ENCODE data around the gene ADAMTSL5.
"Not testable (repeated sequence)": the region's sequence is repeated elsewhere in the genome, so short reads cannot be mapped to it uniquely, and the experiment has no call there.

The ADAMTSL5 gene

DNA sequence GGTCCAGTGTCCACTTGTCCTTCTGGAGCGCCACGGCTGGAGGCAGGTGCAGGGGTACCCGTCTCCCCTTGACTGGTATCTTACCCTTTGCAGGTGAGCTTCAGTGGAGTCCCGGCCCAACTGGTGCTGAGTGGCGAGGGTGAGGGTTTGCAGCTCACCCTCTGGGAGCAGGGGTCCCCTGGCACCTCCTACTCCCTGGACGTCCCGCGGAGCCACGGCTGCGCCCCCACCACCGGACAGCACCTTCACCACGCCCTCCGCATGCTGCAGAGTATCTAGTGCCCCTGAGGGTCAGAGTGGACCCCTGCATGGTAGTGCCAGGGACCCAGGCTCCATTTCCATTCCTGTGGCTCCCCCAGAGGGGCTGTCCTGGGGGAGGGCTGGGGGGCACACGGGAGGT, 22.2 kb upstream of the ADAMTSL5 start:
- H3K27ac ChIP-seq = no peak overlapping the region
- TF ChIP-seq, protein P1, sequence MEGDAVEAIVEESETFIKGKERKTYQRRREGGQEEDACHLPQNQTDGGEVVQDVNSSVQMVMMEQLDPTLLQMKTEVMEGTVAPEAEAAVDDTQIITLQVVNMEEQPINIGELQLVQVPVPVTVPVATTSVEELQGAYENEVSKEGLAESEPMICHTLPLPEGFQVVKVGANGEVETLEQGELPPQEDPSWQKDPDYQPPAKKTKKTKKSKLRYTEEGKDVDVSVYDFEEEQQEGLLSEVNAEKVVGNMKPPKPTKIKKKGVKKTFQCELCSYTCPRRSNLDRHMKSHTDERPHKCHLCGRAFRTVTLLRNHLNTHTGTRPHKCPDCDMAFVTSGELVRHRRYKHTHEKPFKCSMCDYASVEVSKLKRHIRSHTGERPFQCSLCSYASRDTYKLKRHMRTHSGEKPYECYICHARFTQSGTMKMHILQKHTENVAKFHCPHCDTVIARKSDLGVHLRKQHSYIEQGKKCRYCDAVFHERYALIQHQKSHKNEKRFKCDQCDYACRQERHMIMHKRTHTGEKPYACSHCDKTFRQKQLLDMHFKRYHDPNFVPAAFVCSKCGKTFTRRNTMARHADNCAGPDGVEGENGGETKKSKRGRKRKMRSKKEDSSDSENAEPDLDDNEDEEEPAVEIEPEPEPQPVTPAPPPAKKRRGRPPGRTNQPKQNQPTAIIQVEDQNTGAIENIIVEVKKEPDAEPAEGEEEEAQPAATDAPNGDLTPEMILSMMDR (IDR thresholded peaks at IDR 0.05) = no peak
- TF ChIP-seq ZFX (IDR thresholded peaks at IDR 0.05; ENCODE audit: borderline replicate concordance) = no peak

DNA sequence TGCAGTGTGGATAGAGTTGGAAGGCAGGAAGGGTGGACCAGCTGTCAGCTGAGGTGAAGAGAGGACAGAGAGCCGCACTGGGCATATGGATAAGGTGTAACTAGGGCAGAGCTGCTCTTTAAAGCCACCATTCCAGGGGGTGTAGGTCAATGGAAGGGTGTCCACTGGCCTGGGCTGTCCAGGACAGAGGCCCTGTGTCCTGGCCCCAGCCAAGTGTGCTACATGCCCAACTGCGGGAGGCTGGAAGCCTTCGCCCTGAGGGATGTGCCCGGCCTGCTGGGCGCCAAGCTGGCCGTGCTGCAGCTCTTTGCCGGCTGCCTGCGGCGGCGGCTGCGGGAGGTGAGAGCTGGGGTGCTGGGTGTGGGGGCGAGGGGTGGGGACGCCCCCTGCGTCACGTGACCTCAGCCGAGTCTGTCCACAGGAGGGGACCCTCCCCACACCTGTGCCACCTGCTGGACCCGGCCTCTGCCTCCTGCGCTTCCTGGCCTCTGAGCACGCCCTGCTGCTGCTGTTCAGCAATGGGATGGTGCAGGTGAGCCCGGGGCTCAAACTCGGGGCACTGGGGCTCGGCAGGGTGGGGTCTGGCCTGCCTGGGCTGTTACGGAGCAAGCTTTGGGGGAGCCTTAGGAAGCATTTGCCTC, 20.8 kb upstream of the ADAMTSL5 start:
- TF ChIP-seq ZFX (IDR thresholded peaks at IDR 0.05; ENCODE audit: borderline replicate concordance) = no peak
- TF ChIP-seq, protein P1 (IDR thresholded peaks at IDR 0.05) = no peak

DNA sequence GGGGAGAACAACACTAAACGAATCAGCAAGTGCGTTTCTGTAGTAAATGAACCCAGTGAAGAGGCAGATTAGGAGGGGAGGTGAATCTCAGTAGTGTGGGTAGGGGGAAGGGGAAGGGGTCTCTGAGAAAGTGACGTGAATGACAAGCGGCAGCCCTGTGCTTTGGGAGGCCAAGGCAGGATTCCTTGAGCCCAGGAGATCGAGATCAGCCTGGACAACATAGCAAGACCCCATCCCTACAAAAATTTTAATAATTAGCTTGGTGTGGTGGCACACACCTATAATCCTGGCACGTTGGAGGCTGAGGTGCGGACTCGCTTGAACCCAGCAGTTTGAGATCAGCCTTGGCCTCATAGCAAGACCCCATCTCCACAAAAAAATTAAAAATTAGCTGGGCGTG, 19.2 kb upstream of the ADAMTSL5 start:
- H3K27ac ChIP-seq = no peak overlapping the region
- TF ChIP-seq ZFX (IDR thresholded peaks at IDR 0.05; ENCODE audit: borderline replicate concordance) = no peak
- TF ChIP-seq, protein P1 (IDR thresholded peaks at IDR 0.05) = no peak

More for the DNA sequence above, 20.8 kb upstream of the ADAMTSL5 start:
- no peak overlapping the region for H3K27ac ChIP-seq

DNA sequence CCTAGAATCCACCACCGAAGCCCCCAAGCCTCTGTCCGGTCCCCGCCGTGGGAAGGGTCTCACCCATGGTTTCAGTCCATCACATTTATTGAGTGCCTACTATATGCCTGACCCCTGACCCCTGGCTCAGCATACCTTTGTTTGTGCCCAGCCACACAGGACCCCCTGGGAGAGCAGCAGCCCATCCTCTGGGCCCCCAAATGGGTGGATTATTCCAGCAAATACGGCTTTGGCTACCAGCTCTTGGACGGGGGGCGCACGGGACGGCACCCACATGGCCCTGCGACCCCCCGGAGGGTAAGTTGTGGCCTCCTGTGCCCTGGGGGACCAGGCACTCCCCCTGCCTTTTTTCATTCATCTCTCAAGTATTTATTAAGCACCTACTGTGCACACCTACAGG, 18.8 kb upstream of the ADAMTSL5 start:
- no peak overlapping the region for H3K27ac ChIP-seq
- TF ChIP-seq, protein P1 (IDR thresholded peaks at IDR 0.05) = no peak
- TF ChIP-seq ZFX (IDR thresholded peaks at IDR 0.05; ENCODE audit: borderline replicate concordance) = no peak

DNA sequence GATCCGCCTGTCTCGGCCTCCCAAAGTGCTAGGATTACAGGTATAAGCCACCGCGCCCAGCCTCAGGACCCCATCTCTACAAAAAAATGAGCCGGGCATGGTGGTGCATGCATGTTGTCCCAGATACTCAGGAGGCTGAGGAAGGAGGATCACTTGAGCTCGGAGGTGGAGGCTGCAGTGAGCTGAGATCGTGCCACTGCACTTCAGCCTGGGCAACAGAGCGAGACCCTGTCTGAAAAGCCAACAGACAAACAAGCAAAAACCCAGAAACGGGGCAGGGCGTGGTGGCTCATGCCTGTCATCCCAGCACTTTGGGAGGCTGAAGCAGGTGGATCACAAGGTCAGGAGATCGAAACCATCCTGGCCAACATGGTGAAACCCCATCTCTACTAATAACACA, 18.0 kb upstream of the ADAMTSL5 start:
- not testable (repeated sequence) for H3K27ac ChIP-seq

DNA sequence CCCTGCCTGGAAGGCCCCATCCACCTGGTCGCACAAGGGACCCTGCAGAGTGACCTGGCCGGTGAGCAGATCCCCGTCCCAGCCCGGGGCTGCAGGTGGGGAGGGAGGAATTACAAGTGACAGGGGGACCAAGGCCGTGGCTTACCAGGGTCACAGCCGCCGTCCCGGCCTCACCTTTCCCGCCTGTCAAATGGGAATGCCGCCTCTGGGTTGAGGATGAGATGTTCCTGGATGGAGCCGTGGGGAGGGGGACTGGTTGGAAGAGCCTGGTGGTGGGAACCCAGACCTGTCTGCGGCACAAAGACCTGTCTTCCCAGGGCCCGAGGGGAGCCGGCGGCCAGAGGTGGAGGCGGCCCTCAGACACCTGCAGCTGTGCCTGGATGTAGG, 16.6 kb upstream of the ADAMTSL5 start:
- H3K27ac ChIP-seq = no peak overlapping the region
- TF ChIP-seq, protein P1 (IDR thresholded peaks at IDR 0.05) = no peak
- no peak for TF ChIP-seq ZFX (IDR thresholded peaks at IDR 0.05; ENCODE audit: borderline replicate concordance)

DNA sequence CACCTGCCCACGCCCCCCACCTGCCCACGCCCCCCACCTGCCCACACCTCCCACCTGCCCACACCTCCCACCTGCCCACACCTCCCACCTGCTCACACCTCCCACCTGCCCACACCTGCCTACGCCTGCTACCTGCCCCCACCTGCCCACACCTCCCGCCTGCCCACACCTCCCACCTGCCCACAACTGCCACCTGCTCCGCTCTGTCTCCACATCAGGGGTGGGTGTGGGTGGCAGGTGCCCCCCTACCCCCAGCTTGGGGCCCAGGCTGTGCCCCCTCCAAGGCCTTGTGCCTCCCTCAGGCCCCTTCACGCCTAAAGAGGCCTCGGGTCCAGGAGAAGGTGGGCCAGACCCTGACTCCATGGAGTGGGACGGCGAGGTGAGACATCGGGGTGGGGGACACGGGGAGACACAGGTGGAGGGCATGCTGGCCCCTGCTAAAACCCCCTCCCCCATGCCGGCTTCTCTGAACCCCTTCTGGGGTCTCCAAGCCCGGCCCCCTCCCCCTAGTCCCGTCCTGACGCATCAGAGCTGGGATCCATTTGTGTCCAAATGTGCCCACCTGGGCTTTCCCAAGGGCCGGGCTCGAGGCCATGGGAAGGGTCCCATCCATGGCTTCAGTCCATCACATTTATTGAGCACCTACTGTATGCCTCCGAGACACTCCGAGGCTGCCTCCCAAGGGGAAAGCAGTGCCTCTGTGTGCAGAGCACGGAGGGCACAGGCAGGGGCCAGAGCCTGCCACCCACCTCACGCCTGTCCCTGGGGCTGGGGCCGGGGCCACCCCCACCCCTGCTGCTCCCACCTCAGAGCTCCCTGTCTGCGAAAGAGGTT, 16.0 kb upstream of the ADAMTSL5 start:
- no peak overlapping the region for H3K27ac ChIP-seq
- TF ChIP-seq, protein P1 (IDR thresholded peaks at IDR 0.05) = no peak
- no peak for TF ChIP-seq ZFX (IDR thresholded peaks at IDR 0.05; ENCODE audit: borderline replicate concordance)

Data from 22Rv1 (cell line).